H9 (cell line): ENCODE measurements around the gene CDH4. TPM values are rescaled to one million over a fixed set of nuclear protein-coding genes. Genes with fewer than 3 reads are reported as not detected.

Source experiments
- DNase-seq: peaks from one replicate; pipeline ENCODE4 v3.0.0-alpha.2; 2017
- H2AFZ ChIP-seq: one replicate; pipeline ENCODE4 v1.6.1; 2013; ENCODE audit warnings: mild to moderate bottlenecking, low read length, control low read depth, moderate library complexity
- H2AK5ac ChIP-seq: 2 replicates; pipeline ENCODE4 v1.6.1; 2013; ENCODE audit warnings: low read length, control low read depth, mixed read lengths; ENCODE audit not compliant: insufficient read length
- H2BK120ac ChIP-seq: one replicate; pipeline ENCODE4 v1.6.1; 2013; ENCODE audit warnings: low read depth, mild to moderate bottlenecking, low read length, control low read depth, inconsistent platforms; ENCODE audit not compliant: poor library complexity, severe bottlenecking
- H2BK12ac ChIP-seq: 2 replicates; pipeline ENCODE4 v1.6.1; 2013; ENCODE audit warnings: low read length, control low read depth, mixed read lengths, low read depth; ENCODE audit not compliant: insufficient read length
- H2BK15ac ChIP-seq: 2 replicates; pipeline ENCODE4 v1.6.1; 2013; ENCODE audit warnings: low read depth, low read length, control low read depth
- H2BK20ac ChIP-seq: one replicate; pipeline ENCODE4 v1.6.1; 2013; ENCODE audit warnings: low read depth, mild to moderate bottlenecking, low read length, control low read depth, inconsistent platforms; ENCODE audit not compliant: poor library complexity, severe bottlenecking
- H2BK5ac ChIP-seq: 2 replicates; pipeline ENCODE4 v1.6.1; 2013; ENCODE audit warnings: low read length, control low read depth, mixed read lengths; ENCODE audit not compliant: insufficient read length
- H3K14ac ChIP-seq: 2 replicates; pipeline ENCODE4 v1.6.1; 2013; ENCODE audit warnings: low read length, control low read depth; ENCODE audit not compliant: insufficient read depth
- H3K18ac ChIP-seq: 2 replicates; pipeline ENCODE4 v1.6.1; 2013; ENCODE audit warnings: low read depth, mild to moderate bottlenecking, mixed read lengths, low read length, control low read depth; ENCODE audit not compliant: insufficient read length
- H3K23ac ChIP-seq: 2 replicates; pipeline ENCODE4 v1.6.1; 2013; ENCODE audit warnings: low read length, control low read depth, mixed read lengths, low read depth; ENCODE audit not compliant: insufficient read length
- H3K23me2 ChIP-seq: 2 replicates; pipeline ENCODE4 v1.6.1; 2013; ENCODE audit warnings: low read depth, mild to moderate bottlenecking, mixed read lengths, low read length, control low read depth; ENCODE audit not compliant: insufficient read length, poor library complexity, severe bottlenecking
- H3K27ac ChIP-seq: 2 replicates; pipeline ENCODE4 v1.5.1; 2013; ENCODE audit warnings: low read length, control low read depth, mixed read lengths, low read depth; ENCODE audit not compliant: insufficient read length
- H3K27me3 ChIP-seq: 2 replicates; pipeline ENCODE4 v1.6.1; 2013; ENCODE audit warnings: low read length, control low read depth, inconsistent platforms; ENCODE audit not compliant: insufficient read depth
- H3K4ac ChIP-seq: 2 replicates; pipeline ENCODE4 v1.6.1; 2013; ENCODE audit warnings: low read depth, mild to moderate bottlenecking, control low read depth, inconsistent platforms, low read length, moderate library complexity
- H3K4me1 ChIP-seq: 2 replicates; pipeline ENCODE4 v1.6.1; 2013; ENCODE audit warnings: low read length, control low read depth, inconsistent platforms; ENCODE audit not compliant: insufficient read depth
- H3K4me2 ChIP-seq: 2 replicates; pipeline ENCODE4 v1.6.1; 2013; ENCODE audit warnings: low read length, control low read depth, mixed read lengths; ENCODE audit not compliant: insufficient read length, insufficient read depth
- H3K56ac ChIP-seq: 2 replicates; pipeline ENCODE4 v1.6.1; 2013; ENCODE audit warnings: low read depth, mild to moderate bottlenecking, mixed read lengths, low read length, control low read depth; ENCODE audit not compliant: insufficient read length
- H3K79me1 ChIP-seq: 2 replicates; pipeline ENCODE4 v1.6.1; 2013; ENCODE audit warnings: low read depth, mild to moderate bottlenecking, moderate library complexity, low read length, control low read depth, inconsistent platforms; ENCODE audit not compliant: insufficient read depth, poor library complexity, severe bottlenecking
- H3K79me2 ChIP-seq: 2 replicates; pipeline ENCODE4 v1.6.1; 2013; ENCODE audit warnings: low read length, control low read depth, inconsistent platforms; ENCODE audit not compliant: insufficient read depth
- H3K9ac ChIP-seq: 2 replicates; pipeline ENCODE4 v1.6.1; 2013; ENCODE audit warnings: low read length, control low read depth, mixed read lengths; ENCODE audit not compliant: insufficient read length; ENCODE audit errors: extremely low read depth
- H3K9me3 ChIP-seq: one replicate; pipeline ENCODE4 v1.6.1; 2013; ENCODE audit warnings: low read depth, low read length, inconsistent platforms; ENCODE audit not compliant: control insufficient read depth
- H3T11ph ChIP-seq: one replicate; pipeline ENCODE4 v1.6.1; 2013; ENCODE audit warnings: mild to moderate bottlenecking, low read length, control low read depth, inconsistent platforms
- H4K20me1 ChIP-seq: one replicate; pipeline ENCODE4 v1.6.1; 2013; ENCODE audit not compliant: control insufficient read depth, insufficient read length, insufficient read depth
- H4K5ac ChIP-seq: 2 replicates; pipeline ENCODE4 v1.6.1; 2013; ENCODE audit warnings: low read depth, mild to moderate bottlenecking, mixed read lengths, low read length, control low read depth; ENCODE audit not compliant: insufficient read length
- H4K8ac ChIP-seq: replicated peaks from 2 replicates; pipeline ENCODE4 v1.6.1; 2013; ENCODE audit warnings: low read length, control low read depth, mixed read lengths, low read depth; ENCODE audit not compliant: insufficient read length
- H4K91ac ChIP-seq: 2 replicates; pipeline ENCODE4 v1.6.1; 2013; ENCODE audit warnings: low read depth, mild to moderate bottlenecking, moderate library complexity, mixed read lengths, low read length, control low read depth; ENCODE audit not compliant: insufficient read length
- H3K27ac Mint-ChIP-seq, 3 experiments: 2 replicates in 2 of 3; 3 replicates in 1 of 3; pipeline ENCODE4 v1.8.0; 2020 to 2021; ENCODE audit warnings: mixed read lengths in 3 of 3, mild to moderate bottlenecking in 1 of 3, moderate library complexity in 1 of 3
- H3K27me3 Mint-ChIP-seq: 2 replicates; pipeline ENCODE4 v1.8.0; 2021; ENCODE audit warnings: low read depth, mild to moderate bottlenecking, moderate library complexity, mixed read lengths
- H3K36me3 Mint-ChIP-seq, 3 experiments: 2 replicates in 2 of 3; 3 replicates in 1 of 3; pipeline ENCODE4 v1.8.0; 2020 to 2021; ENCODE audit warnings: low read depth in 3 of 3, mixed read lengths in 3 of 3; ENCODE audit not compliant: insufficient read depth in 1 of 3
- H3K4me1 Mint-ChIP-seq, 2 experiments: 2 replicates each; pipeline ENCODE4 v1.8.0; 2020; ENCODE audit warnings: mixed read lengths in 2 of 2
- H3K4me3 Mint-ChIP-seq, 2 experiments: 2 replicates in 1 of 2; 3 replicates in 1 of 2; pipeline ENCODE4 v1.8.0; 2020 to 2021; ENCODE audit warnings: mild to moderate bottlenecking in 2 of 2, mixed read lengths in 2 of 2, moderate library complexity in 1 of 2
- H3K9me3 Mint-ChIP-seq, 2 experiments: 2 replicates in 1 of 2; 3 replicates in 1 of 2; pipeline ENCODE4 v1.8.0; 2020; ENCODE audit warnings: mild to moderate bottlenecking in 2 of 2, mixed read lengths in 2 of 2, moderate library complexity in 1 of 2
- WGBS: extraction: QIAGEN DNeasy Blood & Tissue Kit; methylation state at CpG from one replicate; pipeline ENCODE4 v1.1.7; 2013; ENCODE audit warnings: missing lambda C conversion rate, low lambda C conversion rate, mixed read lengths; ENCODE audit not compliant: insufficient read length; ENCODE audit errors: extremely low coverage; 5-methylcytosine and 5-hydroxymethylcytosine counted together
- total RNA-seq: library from RNA; stranded (reverse); gene quantifications from 2 replicates; pipeline ENCODE4 v1.2.1, GENCODE V29; 2021
- TF ChIP-seq, protein P1 (sequence below): fragments of 200-600 bp; sonication (generic); conservative IDR thresholded peaks from 3 replicates; pipeline ENCODE4 v1.8.0; 2021; ENCODE audit warnings: antibody characterized with exemption, mild to moderate bottlenecking

The CDH4 gene
- total RNA-seq, 1 experiment from 2014 or later = 3.0 TPM

DNA sequence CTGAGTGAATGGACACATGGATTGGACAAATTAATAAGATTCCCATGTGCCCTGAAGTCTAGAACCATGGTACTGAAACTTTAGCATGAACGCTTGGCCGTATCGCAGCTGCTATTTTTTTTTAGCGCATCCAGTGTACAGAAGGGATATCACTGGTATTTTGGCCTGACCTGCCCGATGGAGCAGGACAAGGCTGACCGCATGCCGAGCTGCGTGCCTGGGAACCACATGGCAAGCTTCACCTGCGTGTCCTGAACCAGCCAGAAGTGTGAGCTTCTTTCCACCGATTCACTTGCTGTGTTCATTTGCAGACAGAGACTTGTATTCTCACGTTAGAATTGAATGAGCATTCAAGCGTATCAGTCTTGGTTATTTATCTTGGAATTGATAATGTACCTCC, 145.7 kb downstream of the CDH4 start:
- no peaks in the 10 kb centered on the region for H3K79me2 ChIP-seq
- no peak overlapping the region for H3K23ac ChIP-seq
- TF ChIP-seq, protein P1, sequence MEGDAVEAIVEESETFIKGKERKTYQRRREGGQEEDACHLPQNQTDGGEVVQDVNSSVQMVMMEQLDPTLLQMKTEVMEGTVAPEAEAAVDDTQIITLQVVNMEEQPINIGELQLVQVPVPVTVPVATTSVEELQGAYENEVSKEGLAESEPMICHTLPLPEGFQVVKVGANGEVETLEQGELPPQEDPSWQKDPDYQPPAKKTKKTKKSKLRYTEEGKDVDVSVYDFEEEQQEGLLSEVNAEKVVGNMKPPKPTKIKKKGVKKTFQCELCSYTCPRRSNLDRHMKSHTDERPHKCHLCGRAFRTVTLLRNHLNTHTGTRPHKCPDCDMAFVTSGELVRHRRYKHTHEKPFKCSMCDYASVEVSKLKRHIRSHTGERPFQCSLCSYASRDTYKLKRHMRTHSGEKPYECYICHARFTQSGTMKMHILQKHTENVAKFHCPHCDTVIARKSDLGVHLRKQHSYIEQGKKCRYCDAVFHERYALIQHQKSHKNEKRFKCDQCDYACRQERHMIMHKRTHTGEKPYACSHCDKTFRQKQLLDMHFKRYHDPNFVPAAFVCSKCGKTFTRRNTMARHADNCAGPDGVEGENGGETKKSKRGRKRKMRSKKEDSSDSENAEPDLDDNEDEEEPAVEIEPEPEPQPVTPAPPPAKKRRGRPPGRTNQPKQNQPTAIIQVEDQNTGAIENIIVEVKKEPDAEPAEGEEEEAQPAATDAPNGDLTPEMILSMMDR = no peak
- H2BK5ac ChIP-seq = no peak overlapping the region
- H3K4ac ChIP-seq = no peak overlapping the region
- H3K9ac ChIP-seq = no peak overlapping the region
- H3K4me3 Mint-ChIP-seq = no peak overlapping the region
- H2BK15ac ChIP-seq = no peak overlapping the region
- no peak overlapping the region for H3T11ph ChIP-seq
- H2BK20ac ChIP-seq = no peak overlapping the region
- WGBS = no CpG with 5 or more reads among the region's 12 CpGs
- no peak for DNase-seq
- no peak overlapping the region for H3K27ac Mint-ChIP-seq
- no peaks in the 10 kb centered on the region for H3K23me2 ChIP-seq
- peaks cover 9% of the 10 kb centered on the region for H3K27me3 ChIP-seq
- H4K8ac ChIP-seq = no peak overlapping the region
- no peak overlapping the region for H3K56ac ChIP-seq
- H3K14ac ChIP-seq = no peak overlapping the region
- H2AFZ ChIP-seq = no peak overlapping the region
- no peak overlapping the region for H2BK120ac ChIP-seq
- no peaks in the 10 kb centered on the region for H3K79me1 ChIP-seq
- H4K5ac ChIP-seq = no peak overlapping the region
- H2BK12ac ChIP-seq = no peak overlapping the region
- H3K27ac ChIP-seq = no peak overlapping the region
- H4K20me1 ChIP-seq = no peaks in the 10 kb centered on the region
- no peaks in the 10 kb centered on the region; a peak in 1 of 5 replicates for H3K9me3 Mint-ChIP-seq
- no peaks in the 10 kb centered on the region for H3K9me3 ChIP-seq
- H3K18ac ChIP-seq = no peak overlapping the region
- no peaks in the 10 kb centered on the region; a peak in 1 of 7 replicates for H3K36me3 Mint-ChIP-seq
- H2AK5ac ChIP-seq = no peak overlapping the region
- H3K27me3 Mint-ChIP-seq = peaks cover 47% of the 10 kb centered on the region
- peaks cover 4 to 5% of the 10 kb centered on the region in 2 experiments for H3K4me1 Mint-ChIP-seq
- no peak overlapping the region for H3K4me2 ChIP-seq
- H3K4me1 ChIP-seq = no peaks in the 10 kb centered on the region
- no peak overlapping the region for H4K91ac ChIP-seq
